GM12873 (cell line): ENCODE results near the gene KRTAP9-3.
"Not testable (repeated sequence)": the region's sequence is repeated elsewhere in the genome, so short reads cannot be mapped to it uniquely, and the experiment has no call there.

ENCODE experiments used
- CTCF ChIP-seq: IDR thresholded peaks from 2 replicates; pipeline ENCODE4 v1.5.1; 2012; ENCODE audit warnings: low read depth, mild to moderate bottlenecking, moderate library complexity, low read length, control low read depth; ENCODE audit not compliant: insufficient read depth; ENCODE audit errors: missing control alignments

Gene KRTAP9-3

GRCh38 chr17:41199421-41200078 is 32.7 kb upstream of the KRTAP9-3 start:
- no peak for TF ChIP-seq CTCF

- TF ChIP-seq CTCF: no peak
These were observed 20.3 kb upstream of the KRTAP9-3 start for GRCh38 chr17:41211845-41212466.

- TF ChIP-seq CTCF: no peak
These were observed 19.6 kb upstream of the KRTAP9-3 start for GRCh38 chr17:41212524-41213169.

- TF ChIP-seq CTCF: no peak
These were observed 16.6 kb upstream of the KRTAP9-3 start for GRCh38 chr17:41215681-41216080.

GRCh38 chr17:41223821-41224220 is 8.4 kb upstream of the KRTAP9-3 start:
- TF ChIP-seq CTCF: no peak

GRCh38 chr17:41226051-41226450 is 6.2 kb upstream of the KRTAP9-3 start:
- no peak for TF ChIP-seq CTCF

- not testable (repeated sequence) for TF ChIP-seq CTCF
These were observed 5.6 kb upstream of the KRTAP9-3 start, which contains the start of gene KRTAP9-2 for GRCh38 chr17:41226598-41227095. Gene KRTAP9-2 (plus strand): TSS chr17:41226648. CDS start chr17:41226655, 7 bp downstream.
